NCI-H446 (cell line): ENCODE measurements around the gene HSPA13.
"Not testable (repeated sequence)": the region's sequence is repeated elsewhere in the genome, so short reads cannot be mapped to it uniquely, and the experiment has no call there.

Experiments
- DNase-seq, 2 experiments: peaks; one replicate each; lab custom pipeline; 2025; lab: John Stamatoyannopoulos, UW

Gene HSPA13, protein sequence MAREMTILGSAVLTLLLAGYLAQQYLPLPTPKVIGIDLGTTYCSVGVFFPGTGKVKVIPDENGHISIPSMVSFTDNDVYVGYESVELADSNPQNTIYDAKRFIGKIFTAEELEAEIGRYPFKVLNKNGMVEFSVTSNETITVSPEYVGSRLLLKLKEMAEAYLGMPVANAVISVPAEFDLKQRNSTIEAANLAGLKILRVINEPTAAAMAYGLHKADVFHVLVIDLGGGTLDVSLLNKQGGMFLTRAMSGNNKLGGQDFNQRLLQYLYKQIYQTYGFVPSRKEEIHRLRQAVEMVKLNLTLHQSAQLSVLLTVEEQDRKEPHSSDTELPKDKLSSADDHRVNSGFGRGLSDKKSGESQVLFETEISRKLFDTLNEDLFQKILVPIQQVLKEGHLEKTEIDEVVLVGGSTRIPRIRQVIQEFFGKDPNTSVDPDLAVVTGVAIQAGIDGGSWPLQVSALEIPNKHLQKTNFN

DNA sequence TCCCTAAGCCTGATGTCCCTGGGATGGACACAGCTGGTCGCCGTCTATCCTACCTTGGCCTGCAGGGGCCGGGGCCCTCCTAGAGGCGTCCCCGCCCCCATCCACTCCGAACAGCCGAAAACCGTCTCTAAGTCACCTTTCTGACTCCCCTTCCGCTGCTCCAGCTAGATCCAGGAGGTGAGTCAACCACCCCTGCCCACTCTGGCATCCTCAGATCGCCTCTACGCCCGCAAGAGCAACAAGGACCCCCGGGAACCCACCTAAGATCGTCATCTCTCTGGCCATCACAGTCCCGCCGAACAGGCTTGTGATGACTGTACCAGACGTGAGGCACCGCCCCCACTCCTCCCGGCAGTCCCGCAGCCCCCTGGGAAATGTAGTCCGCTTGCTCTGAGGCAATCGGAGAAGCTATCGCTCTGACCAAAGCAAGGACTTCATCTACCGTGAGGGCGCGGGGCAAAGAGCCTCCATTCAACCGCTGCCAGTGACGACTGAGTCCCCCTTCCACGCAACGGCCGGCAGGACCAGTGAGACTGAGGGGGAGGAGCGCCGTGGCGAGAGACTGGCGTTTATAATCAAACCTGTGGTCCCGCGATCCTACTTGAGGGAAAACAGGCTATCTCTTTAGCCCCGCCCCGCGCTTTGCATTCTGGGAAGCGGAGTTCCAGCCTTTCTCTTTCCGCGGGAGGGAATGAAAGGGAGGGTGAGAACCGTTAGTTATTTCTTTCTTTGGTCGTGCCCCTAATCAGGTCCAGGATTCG lies at the start of gene HSPA13:
Gene HSPA13, minus strand, starts transcription at position 312 of the 761 bp plus-strand sequence. Its CDS starts 27 bp downstream, at position 285.
- peak; percentile 97 to 98 for DNase-seq

DNA sequence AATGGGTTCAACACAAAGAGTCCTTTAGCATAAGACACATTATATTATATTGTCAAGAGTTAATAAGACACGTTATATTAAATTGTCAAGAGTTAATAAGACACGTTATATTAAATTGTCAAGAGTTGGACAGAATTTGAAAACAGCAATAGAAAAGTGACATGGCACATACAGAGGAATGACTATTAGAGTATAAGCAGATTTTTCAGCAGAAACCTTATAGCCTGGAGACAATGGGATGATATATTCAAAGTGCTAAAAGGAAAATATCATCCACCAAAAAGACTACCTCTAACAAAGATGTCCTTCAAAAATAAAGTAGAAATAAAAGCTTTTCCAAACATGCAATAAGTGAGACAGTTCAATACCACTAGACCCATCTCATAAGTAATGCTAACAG lies 36.0 kb upstream of the HSPA13 start:
- no peak for DNase-seq

DNA sequence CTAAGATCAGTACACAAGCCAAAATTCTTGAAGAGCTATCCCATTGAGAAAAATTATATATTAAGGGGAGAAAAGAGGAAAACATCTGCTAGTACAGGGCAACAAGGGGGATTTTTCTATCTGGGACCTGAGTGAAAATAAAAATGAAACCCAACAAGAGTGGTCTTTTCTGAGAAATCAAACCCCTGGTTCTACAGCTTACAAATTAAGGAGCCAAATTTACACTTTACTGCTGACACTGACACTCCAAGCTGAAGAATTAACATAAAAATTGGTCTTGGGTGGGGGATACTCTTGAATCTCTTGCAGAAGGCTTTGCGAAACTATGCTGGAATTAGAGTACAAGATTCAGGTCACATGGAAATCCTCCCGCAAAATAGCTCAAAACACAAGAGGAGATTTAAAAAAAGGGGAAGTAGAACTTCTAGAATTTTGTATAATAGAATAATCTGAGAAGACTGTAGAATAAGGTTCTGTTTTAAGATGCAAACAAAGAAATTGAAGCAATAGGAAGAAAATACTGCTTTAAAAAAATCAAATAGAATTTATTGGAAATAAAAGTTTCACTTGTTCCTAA lies 32.1 kb upstream of the HSPA13 start:
- no peak for DNase-seq

DNA sequence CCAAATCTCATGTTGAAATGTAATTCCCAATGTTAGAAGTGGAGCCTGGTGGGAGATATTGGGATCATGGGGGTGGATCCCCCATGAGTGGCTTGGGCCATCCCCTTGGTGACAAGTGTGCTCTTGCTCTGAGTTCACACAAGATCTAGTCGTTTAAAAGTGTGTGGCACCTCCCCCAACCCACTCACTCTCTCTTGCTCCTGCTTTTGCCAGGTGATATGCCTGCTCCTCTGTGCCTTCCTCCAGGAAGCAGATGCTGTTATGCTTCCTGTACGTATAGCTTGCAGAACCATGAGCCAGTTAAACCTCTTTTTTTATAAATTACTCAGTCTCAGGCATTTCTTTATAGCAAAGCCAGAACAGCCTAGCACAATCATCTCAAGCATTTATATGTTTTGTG lies 23.0 kb upstream of the HSPA13 start:
- no peak for DNase-seq

DNA sequence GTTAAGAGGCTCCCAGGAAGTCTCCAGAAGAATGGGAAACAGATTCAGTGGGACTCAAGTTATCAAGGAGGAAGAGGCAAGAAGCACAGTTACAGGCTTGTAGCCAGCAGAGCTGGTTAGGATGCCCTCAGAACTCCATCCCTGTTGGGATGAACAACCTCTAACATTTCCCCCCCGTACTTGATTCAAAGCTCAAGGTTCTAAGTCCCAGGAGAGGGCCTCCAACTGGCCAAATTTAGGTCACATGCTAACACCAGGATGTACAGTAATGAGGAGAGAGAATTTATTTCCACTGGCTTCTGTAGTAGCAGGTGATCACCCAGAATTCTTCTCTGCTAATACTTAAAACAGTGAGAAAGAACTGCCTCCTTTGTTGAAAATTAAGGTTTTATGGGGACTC lies 22.3 kb upstream of the HSPA13 start:
- DNase-seq, result no peak

DNA sequence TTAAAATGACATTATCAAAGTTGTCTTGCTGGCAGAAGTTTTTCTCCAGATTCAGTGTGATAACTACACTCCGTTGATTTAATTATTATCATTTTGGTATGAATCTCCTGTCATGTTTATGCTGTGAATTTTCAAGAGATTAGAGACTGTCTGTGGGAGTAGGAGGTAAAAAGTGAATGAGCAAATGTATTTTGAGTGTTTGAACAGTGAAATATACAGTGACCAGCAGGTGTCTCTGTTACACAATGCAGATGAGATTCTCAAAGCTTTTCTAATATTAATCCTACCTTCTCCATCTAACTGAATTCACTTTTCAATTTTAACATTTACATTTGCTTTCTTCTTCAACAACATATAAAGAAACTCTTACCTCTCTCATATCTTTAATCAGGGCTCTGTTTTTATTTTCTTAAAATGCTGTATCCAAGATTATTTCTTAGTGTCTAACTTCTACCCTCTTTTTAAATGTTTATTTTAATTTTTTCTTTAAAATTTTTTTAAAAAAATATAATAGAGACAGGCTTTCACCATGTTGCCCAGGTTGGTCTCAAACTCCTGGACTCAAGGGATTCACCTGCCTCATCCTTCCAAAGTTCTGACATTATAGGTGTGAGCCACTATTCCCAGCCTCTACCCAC lies 20.9 kb upstream of the HSPA13 start:
- peak in 1 of 2 experiments; percentile 16 for DNase-seq

DNA sequence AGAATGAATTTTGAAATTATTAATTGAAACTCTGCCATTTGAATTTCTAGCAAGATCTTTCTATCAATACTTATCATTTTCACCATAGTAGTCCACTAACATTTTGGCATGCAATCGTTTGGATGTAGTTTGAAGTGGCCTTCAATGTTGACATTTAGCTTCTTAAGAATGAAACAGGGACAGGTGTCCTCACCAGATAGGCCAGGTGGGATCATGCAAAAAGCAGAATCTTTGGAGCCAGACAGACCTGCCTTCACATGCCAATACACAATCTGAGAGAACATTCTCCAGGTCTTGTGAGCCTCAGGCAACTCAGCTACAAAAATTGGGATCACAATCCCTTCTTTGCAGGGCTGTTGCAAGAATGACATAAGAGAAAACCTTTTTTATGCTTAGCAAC lies 18.3 kb upstream of the HSPA13 start:
- no peak for DNase-seq

DNA sequence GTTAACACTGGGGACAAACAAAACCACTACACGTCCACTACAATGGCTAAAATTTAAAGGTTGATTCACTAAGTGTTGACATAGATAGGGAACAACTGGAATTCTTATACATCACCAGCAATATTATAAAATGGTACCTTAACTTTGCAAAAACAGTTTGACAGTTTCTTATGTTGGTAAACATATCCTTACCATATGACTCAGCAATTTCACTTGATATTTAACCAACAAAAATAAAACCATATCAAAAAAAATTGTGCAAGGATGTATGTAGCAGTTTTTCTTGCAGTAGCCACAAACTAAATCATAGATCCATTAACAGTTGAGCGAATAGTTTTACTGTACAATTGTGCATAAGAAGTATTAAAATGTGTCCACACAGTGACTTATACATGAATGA lies 5.3 kb upstream of the HSPA13 start:
- no peak for DNase-seq

DNA sequence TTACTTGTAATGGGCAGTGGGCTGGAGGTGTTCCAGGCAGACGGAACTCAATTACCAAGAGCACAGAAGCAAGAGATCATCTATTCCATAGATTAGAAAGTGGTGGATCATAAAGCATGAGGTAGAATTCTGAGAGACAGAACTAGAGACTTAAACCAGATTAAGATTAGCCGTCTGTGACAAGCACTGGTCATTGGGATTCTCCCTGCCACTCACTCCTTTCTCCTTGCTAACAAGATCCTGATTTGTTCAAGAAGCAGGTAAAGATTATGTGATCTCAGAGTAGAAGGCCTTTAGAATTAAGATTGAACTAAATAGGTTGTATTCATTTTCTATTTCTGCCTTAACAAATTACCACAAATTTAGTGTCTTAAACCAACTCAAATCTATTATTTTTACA lies 1.5 kb upstream of the HSPA13 start:
- no peak for DNase-seq

DNA sequence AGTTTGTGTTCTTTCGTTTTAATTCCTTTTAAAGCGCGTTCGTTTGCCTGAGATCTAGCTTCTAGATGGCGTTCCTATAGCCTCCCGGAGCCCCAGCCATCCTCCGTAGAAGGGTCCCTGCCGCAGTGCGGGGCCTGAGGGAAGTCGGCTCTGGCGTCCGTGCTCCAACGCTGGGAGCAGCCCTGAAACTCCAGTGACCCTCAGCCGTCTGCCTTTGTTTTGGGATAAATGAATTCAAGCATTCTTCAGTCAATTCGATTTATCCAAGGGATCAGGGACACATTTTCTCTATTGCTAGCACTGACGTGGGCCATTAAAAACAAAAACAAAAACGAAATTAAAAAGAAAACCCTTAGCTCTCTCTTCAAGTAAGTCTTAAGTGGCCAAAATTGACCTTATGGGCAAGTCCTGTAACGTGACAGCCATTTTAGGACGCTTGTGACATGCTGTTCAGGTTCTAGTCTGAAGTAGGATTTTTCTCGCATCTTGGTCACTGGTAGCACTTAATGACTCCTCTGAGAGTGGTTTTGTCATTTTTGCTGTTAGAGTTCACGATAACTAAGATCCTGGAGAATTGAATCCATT lies 742 bp upstream of the HSPA13 start:
- DNase-seq, result peak in 1 of 2 experiments; percentile 38

DNA sequence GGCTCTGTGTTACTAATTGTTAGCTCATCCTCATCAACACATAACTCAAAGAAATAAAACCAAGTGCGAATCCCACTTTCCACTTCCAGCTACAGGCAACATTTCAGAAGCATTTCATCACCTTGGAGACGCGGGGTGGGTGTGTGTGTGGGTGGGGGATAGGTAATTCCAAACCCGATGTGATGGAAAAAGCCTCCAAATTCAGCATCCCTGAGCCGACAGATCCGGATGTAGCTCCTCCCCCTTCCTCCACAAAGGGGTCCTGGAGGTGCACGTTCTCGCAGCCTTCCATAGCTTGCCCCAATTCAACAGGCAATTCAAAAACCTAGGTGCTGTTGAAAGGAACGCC lies 486 bp downstream of the HSPA13 start:
- DNase-seq, result peak in 1 of 2 experiments; percentile 34

DNA sequence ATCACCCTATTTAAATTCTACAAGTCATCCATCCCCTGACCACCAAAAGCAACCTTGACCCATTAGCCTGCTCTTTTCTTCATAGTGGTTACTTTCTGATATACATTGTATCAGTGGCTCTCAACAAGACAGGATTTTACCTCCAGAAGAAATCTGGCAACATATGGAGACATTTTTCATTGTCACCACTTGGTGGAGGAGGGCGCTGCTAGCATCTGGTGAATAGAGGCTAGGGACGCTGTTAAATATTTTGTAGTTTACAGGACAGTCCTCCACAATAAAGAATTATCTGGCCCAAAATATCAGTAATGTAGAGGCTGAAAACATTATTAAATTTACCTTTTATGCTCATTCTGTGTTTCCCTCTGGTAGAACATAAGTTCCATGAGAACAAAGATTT lies 6.1 kb downstream of the HSPA13 start:
- no peak for DNase-seq

DNA sequence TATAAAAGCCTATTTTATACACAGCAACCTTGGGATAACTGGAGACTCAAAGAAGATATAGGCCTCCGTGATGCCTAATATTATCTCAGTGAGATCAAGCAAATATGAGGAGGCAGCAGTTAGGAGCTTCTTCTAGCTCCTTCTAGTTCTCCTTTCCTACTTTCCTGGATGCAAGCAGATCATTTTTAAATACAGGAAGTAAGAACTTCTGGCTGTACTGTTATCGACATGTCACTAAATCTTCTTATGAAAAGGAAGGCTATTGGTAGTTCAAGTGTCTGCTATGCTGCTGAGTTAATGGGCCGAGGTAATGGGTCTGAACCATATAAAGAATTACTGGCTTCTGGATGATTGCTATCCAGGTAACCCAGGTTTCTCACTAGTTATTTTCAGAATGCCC lies 15.9 kb downstream of the HSPA13 start:
- no peak for DNase-seq

DNA sequence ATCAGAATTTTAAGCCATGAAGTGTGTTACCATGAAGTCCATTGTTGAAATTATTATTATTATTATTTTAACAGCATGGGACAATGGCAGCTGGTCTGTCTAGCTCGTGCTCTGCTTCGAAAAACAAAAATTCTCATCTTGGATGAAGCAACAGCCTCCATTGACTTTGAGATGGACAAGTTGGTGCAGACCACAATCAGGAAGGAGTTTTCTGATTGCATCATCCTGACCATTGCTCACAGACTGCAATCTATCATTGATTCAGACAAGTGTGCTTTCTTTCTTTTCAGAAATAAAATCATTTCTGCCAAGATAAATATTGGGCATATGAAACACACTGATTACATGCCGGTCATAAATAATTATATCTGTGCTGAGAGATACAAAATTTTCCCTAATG lies 21.0 kb downstream of the HSPA13 start:
- no peak for DNase-seq

DNA sequence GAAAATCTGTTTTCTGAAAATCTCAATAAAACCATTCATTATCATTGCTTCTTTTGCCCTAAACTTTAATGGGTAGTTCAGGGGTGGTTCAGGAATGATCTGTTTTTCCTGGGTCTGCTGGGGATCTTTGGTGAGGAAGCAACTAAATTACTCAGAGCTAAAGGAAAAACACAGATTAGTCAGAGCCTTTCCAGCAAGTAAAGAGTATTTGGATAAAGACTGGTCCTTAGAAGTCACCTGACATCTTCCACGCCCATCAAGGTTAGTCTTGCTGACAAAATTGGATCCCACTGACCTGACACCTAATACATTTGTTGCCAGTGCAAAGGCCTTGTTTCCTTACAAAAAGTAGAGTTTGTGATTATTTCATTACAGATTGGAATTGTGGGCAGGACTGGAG lies 24.2 kb downstream of the HSPA13 start:
- no peak for DNase-seq

DNA sequence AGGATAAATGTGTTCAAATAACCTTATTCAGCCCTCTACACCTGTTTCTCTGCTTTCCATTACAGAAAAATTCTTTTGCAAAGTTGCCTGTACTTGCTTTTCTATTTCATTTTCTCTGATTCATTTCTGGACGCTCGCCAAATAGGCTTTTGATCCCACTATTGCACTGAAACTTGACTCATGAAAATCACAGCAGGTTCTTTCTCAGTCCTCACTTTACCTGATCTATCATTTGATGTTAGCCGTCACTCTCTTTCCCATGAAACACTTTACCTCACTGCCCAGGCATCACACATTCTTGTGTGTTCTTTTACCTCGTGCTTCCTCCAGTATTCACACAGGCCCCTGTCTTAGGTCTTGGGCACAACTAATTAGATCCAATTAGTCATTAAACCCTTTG lies 26.2 kb downstream of the HSPA13 start:
- no peak for DNase-seq

DNA sequence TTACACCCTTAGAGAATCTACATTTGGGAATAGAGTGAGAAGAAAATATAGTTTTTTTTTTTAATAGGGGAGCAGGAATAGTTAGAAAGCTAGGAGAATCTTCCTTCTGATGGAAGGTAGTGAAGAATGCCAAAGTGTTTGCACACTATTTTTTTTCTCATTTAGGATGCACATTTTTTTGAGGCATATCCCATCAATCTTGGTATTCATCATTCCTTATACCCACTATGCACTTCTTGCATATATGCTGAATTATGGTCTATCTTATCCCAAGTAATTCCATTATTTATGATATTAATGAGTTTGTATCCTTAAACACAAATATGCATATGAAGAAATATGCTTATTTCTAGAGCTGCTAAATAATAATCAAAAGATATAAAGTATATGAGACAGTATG lies 28.4 kb downstream of the HSPA13 start:
- no peak for DNase-seq

DNA sequence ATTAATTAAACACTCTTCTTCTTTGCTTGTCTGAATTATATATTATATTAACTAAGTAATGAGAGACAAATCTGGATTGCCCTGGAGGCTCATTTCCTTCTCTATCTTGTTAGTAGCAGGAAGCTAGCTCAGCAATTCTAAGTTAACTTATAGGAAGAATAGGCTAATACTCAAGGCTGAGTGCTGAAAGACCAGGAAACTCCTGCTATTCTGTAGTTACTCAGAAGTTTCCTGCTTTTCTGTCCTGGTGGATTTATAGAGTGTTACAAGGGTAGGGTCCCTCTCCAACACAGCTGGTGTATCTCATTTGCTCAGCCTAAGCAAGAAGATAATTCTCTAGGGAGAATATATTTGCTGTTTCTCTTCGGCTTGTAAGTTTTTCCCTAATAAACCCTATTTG lies 29.2 kb downstream of the HSPA13 start:
- DNase-seq, result no peak

DNA sequence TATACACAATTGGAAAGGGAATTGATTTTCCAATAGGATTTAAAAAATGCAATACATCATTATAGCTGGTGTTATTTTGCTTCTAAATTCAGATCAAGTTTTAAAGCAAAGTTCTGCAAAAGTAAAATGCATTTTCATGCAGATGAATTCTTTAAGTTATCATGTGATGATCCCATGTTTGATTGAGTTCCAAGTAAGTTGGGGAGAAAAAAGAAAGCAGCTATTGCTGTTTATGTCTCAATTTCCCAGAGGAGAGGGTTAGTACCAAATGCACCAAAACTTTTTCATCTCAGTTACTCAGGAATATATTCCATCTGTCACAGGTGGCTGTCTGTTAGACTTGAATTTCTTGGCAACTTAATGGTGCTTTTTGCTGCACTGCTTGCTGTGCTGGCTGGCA lies 29.7 kb downstream of the HSPA13 start:
- no peak for DNase-seq

DNA sequence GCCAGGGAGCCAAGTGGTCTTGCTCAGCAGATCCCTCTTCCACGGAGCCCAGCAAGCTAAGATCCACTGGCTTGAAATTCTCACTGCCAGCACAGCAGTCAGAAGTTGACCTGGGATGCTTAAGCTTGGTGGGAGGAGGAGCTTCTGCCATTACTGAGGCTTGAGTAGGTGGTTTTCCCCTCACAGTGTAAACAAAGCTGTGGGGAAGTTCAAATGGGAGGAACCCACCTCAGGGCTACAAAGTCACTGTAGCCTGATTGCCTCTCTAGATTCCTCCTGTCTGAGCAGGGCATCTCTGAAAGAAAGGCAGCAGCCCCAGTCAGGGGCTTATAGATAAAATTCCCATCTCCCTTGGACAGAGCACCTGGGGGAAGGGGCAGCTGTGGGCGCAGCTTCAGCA lies 55.6 kb downstream of the HSPA13 start:
- not testable (repeated sequence) for DNase-seq

DNA sequence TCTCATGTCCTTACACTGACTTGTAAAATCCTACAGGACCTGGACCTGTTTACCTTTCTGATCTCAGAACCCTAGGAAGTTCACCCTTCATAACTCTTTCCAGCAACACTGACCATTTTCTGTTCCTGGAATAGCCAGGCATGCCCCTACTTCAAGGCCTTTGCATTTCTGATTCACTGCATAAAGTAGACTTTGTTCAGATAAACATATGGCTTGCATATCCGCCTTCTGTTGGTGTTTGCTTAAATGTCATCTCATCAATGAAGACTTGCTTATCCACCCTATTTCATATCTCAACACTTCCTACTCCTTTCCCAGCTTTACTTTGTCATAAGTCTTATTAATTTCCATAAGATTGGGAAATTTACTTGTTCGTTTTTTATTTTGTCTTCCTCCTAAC lies 57.4 kb downstream of the HSPA13 start:
- DNase-seq, result no peak
